Measurements from ENCODE around the gene IRGM. TPM values are rescaled to one million over a fixed set of nuclear protein-coding genes. Genes with fewer than 3 reads are reported as not detected.

IRGM gene
- total RNA-seq, 1 donor from 2014 or later = not detected

DNA sequence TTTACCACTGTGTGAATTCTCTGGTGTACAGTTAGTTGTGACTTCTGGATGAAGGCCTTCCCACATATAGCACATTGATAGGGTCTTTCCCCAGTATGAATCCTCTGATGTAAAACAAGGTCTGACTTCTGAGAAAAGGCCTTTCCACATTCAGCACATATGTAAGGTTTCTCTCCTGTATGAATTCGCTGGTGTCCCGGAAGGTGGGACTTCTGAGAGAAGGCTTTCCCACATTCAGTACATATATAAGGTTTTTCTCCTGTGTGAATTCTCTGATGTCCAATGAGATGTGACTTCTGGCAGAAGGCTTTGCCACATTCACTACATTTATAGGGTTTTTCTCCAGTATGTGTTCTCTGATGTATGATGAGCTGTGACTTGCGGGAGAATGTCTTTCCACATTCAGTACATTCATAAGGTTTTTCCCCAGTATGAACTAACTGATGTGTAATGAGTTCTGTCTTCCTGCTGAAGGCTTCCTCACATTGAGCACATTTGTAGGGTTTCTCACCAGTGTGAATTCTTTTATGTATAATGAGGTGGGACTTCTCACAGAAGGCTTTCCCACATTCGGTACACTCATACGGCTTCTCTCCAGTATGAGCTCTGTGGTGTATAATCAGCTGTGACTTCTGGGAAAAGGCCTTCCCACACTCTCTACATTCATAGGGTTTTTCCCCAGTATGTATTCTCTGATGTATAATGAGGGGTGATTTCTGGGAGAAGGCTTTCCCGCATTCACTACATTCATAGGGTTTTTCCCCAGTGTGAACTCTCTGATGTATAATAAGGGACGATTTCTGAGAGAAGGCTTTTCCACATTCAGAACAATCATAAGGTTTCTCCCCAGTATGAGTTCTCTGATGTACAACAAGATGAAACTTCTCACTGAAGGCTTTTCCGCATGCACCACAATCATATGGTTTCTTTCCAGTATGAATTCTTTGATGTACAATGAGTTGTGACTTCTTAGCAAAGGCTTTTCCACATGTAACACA, 49.4 kb downstream of the IRGM start:
- no peak for DNase-seq (ENCODE audit: low read depth in 2 of 2)

Other genes with a start within 250 kb of the IRGM start
- gene SYNPO, start 205.9 kb upstream of the IRGM start, total RNA-seq = 5.6 and 12.3 TPM in 2 replicates
- 0.13 and 0.25 TPM in 2 replicates for gene MYOZ3, start 185.3 kb upstream of the IRGM start, total RNA-seq
- 14.9 and 18.8 TPM in 2 replicates for gene RBM22, start 145.5 kb upstream of the IRGM start, total RNA-seq
- gene DCTN4, start 87.5 kb upstream of the IRGM start, total RNA-seq = 23.9 and 29.7 TPM in 2 replicates
- gene SMIM3, start 67.8 kb upstream of the IRGM start, total RNA-seq = 4.4 and 4.8 TPM in 2 replicates
- 4.2 and 4.6 TPM in 2 replicates for gene ZNF300, start 58.5 kb downstream of the IRGM start, total RNA-seq
- 8.6 and 15.7 TPM in 2 replicates for gene GPX3, start 174.1 kb downstream of the IRGM start, total RNA-seq
- gene TNIP1, start 234.5 kb downstream of the IRGM start, total RNA-seq = 69.1 and 93.1 TPM in 2 replicates

All from dermis microvascular lymphatic vessel endothelial cell (primary cell).